ENCODE results near the gene SETD7.

GRCh38 chr4:139470997-139471665 is 84.9 kb downstream of the SETD7 start:
- TF ChIP-seq CTCF (IDR thresholded peaks at IDR 0.05) (no peak), POLR2A (IDR thresholded peaks at IDR 0.05) (no peak)

Measured in esophagus squamous epithelium (tissue), 4 donors.